ENCODE data around the gene ATRN.

The ATRN gene

DNA sequence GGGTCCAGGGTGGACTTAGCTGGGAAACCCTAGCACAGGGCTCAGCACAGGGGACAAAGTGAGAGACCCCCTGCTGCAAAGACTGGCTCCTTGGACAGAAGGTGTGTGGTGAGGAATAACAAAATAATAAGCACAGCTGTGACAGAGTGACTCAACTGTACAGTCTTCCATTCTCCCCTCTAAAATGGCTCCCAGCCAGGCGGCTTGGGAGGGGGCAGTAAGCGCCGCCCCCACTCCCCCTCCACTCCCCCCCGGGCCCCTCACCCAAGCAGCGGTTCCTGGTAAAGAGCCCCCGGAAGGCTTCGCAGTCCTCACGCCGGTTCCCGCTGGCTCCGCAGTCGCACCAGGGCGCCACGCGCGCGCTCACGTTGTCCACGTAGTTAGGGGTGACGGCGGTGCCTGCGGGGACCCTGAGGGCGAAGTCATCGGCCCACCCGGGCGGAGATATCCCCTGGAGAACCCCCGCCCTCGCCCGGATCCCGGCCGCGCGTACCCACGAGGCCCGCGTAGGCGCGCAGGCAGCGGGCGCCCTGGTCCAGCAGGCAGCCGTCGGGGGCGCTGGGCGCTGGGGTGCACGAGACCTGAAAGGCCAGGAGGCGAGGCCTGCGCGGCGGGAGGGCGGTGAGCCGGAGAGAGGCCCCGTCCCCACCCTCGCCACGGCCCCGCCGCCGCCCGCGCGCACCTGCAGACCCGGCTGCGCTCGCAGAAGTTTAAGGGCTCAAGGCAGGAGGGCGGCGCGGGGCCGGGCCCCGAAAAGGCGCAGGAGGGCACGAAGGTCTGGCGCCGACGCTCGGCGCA lies 189.6 kb downstream of the ATRN start:
- no peak for DNase-seq

DNA sequence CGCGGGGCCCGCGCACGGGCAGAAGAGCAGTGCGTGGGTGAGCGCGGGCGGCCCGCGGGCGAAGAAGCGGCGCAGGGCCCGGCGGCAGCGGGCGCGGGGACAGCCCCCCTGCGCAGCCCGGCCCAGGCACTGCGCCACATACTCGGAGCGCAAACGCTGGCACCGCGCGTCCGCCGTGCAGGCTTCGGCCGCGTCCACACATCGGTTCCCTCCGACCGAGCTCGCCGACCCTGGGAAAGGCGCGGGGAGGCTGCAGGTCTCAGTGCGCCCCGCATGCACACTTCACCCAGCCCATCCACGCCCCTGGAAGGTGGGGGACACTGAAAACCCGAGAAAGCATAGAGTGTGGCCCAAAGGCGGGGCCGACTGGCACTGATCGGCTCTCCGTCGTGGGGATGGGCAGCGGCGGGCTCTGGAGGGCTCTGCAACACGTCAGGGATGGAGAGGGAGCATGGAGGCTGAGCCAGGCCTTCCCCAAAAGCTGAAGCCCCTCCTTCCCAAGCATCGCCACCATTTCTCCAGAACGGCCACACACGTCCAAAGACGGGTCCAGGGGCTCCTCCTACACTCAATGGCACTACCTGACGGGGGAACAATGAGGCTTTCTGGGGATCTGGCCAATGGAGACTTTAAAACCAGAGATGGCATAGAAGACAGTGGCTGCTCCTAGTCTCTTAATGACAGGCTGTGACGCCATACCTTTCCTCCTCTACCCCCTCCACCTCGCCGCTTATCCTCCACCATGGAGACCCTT lies 190.4 kb downstream of the ATRN start:
- DNase-seq = no peak

DNA sequence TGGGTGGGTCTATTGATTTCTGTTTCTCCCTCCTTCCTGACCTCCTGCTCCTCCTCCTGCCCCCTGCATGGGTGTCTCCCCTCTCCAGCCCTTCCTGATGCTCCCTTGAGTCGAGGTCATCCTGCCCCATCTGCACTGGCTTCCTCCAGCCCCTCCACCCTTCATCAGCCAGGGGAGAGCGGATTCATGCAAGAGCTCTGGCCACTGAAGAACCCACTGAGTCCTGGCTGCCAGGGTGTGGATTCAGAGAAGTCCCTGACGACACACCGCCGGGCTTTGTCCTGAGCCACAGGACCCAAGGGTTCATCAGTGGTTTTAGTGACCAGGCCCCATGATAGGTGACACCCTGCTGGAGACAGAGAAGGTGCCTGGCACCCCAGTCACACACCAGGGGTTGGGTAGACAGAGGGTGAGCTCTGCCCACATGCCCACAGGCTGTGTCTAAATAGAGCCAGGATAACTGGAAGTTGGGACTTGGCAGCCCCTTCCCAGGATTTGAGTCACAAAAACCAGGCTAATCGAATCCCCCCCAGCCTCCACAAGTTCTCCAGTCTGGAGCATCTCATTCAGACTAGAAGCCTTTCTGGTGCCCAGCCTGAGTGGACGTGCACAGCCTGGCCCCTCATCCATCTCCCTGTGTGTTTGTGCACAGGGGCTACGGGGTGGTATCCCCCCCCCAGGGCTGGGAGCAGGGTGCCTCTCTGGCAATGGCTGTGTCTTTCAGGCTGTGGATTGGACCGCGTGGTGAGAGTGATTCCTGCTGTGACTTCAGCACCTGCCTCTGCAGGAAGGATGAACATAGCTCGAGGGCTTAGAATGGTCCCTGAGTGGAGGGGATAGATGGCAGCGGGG lies 191.2 kb downstream of the ATRN start:
- DNase-seq = no peak

DNA sequence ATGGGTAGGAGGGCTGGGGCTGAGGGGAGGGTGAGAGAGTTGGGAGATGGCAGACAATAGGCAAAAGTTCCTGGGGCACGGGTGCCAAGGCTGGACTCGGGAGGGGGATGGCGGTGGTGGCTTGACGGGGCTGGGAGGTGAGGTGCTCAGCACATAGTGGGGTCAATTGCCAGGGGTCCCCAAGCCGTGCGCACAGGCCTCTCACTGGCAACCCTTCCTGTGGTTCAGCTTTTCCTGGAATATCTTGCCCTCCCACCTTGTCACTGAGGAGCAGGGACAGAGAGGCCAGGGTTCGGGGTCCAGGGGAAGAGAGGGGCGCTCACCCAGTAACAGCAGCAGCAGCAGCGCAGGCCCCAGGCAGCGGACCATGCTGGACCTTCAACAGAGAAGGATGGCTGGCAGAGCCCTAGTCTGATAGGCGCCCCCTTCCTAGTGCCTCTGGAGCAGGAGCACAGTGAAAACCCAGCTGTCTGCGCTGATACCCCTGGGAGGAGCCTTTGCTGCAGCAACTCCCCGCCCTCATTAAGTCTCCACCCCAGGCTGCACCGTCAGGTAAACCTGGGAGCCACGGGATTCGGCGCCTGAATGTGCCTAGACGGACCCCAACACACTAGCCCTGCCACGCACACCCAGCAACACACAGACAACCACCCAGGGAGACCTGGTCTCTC lies 192.3 kb downstream of the ATRN start, which contains the start of gene GFRA4:
Gene GFRA4 (minus strand): TSS at position 369 of the 671 bp plus-strand sequence. CDS start 0 bp downstream, at position 369.
- no peak for DNase-seq

DNA sequence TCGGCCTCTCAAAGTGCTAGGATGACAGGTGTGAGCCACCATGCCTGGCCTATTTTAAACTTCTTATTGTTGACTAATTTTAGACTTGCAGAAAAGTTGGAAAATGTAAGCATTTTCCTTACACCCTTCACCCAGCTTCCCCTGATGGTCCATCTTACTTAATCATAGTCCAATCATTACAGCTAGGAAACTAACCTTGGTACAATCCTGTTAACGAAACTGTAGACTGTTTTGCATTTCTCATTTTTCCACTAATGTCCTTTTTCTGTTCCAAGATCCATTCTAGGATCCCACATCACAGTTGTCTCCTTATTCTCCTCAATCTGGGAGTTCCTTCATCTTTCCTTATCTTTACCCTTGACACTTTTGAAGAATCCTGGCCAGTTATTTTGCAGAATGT lies 193.0 kb downstream of the ATRN start:
- DNase-seq = no peak

DNA sequence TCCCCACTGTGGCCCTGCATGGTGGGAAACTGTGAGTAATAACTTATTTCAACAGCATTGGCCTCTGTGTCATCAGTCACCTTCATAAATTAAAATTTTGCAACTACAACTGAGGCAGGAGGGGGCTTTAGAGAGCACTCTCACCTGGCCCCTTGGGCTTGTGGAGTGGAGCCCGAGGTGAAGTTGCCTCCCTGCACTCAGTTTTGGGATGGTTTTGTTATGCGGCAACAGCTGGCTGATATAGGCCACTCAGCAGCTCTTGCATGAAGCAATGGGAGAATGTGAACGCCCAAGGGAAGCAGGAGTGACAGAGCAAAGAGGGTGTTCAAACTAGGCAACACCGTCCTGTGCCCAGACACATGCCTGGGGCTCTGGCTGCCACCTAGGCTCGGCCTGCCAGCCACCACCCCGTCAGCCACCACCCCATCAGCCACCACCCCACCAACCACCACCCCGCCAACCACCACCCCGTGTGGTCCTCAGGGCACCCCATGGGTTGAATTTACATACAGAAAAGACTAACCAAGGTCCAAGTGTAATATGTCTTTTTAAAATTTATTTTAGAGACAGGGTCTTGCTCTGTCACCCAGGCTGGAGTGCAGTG lies 196.7 kb downstream of the ATRN start:
- DNase-seq = no peak

DNA sequence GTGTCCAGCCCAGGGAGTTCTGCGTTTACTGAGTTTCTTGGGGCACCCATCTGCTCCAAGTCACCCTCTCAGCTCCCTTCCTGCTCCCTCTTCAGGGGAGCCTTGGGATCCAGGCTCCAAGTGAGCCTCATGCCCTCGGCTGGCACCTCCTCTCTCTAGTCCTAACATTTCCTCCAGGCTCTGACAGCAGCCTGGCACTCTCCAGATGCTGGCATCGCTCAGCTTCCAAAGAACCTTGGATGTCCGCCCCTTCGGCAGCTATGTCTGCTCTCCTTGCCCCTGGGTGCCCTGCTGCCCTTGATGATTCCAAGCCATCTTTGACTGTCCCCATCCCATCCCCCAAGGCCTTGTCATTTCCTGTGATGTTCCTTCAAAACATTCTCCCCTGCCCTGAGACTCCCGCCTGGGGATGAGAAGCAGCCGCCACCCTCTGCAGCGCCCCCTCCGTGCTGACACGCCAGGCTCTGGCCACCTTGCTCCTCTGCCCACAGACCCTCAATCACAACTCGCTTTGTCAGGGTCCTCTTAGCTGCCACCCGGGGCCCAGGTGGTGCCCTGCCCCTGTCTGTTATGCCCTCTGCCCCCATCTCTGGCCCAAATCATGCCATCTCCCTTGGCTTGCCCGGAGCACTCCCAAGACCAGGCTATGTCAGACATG lies 199.0 kb downstream of the ATRN start:
- no peak for DNase-seq

DNA sequence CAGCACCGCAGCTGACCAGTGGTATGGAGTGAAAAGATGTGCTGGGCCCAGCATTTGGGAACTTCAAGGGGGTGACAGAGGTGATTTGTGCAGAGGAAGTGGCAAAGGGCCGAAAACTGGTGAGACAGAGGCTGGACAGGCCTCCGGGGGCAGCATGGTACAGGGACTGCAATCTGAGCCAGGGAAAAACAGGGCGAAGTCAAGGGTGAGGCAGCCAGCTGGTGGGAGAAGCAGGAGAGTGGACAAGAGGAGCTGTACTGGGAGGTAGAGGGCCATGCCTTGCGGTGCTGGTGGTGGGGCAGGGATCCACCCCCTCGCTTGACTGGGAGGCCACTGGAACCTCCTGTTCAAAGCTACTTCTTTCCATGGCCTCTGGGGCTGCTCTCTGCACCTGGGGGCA lies 199.7 kb downstream of the ATRN start:
- DNase-seq = no peak

DNA sequence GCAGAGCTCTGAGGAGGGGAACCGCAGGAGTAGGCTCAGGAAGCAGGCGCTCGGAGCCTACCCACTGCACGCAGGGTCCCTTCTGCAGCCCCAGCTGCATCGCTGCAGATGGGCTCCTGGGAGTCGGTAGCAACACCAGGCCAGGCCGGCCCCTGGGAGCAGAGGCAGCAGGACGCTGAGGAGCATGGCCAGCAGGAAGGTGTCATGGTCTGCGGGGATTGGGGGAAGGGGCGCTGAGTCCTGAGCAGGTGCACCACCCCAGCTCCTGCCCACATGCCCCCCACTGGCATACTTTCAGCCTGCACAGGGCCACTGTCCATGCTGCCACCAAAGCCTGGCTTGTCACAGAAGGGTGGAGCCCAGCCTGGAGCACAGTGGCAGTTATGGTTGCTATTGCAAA lies 200.1 kb downstream of the ATRN start:
- no peak for DNase-seq

DNA sequence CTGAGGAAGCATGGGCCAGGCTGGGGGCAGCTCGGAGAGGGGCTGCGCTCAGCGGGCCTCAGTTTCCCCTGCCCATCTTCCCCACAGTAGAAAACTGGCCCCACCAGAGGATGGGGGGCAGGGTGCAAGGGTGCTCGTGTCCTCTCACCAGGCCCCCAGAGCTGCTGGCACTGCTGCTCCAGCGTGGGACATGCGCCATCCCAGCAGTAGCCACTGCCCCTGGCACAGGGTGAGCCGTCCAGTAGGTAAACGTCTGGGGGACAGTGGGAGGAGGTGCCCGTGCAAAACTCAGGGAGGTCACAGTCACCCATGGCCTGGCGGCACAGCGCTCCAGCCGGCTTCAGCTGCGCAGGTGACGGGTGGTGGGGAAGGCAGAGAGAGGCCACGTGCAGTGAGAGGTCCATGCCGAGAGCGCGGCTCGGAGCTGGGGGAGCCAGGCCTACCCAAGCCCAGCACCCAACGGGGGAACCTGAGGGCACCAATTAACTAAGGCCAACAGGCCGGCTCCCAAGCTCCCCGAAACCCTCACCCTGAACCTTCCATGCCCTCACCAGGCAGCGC lies 201.2 kb downstream of the ATRN start:
- no peak for DNase-seq

DNA sequence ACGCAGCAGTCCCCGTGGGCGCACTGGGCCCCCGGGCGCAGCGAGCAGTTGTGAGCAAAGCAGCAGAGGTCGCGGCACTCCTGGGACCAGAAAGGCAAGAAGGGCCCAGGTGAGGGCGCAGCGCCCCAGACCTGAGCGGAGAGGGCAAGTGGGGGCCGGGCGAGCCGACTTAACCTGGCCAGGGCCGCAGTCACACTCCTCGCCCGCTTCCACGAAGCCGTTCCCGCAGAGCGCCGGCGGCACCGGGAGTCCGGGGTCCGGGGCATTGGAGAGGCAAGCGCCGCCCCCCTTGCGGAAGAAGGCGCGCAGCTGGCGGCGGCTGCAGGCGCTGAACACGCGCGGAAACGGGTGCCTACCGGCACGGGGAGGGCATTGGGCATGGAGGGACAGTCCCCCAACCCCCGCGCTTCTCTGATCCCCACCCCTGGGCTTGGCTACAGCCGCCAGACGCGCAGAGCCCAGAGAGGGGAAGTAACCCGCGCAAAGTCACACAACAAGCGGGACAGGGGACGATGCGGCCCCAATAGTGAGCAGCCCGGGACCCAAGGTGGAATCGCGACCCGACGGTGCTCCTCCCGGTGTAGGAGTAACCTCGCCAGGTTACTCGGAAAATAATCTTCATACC lies 201.8 kb downstream of the ATRN start:
- no peak for DNase-seq

DNA sequence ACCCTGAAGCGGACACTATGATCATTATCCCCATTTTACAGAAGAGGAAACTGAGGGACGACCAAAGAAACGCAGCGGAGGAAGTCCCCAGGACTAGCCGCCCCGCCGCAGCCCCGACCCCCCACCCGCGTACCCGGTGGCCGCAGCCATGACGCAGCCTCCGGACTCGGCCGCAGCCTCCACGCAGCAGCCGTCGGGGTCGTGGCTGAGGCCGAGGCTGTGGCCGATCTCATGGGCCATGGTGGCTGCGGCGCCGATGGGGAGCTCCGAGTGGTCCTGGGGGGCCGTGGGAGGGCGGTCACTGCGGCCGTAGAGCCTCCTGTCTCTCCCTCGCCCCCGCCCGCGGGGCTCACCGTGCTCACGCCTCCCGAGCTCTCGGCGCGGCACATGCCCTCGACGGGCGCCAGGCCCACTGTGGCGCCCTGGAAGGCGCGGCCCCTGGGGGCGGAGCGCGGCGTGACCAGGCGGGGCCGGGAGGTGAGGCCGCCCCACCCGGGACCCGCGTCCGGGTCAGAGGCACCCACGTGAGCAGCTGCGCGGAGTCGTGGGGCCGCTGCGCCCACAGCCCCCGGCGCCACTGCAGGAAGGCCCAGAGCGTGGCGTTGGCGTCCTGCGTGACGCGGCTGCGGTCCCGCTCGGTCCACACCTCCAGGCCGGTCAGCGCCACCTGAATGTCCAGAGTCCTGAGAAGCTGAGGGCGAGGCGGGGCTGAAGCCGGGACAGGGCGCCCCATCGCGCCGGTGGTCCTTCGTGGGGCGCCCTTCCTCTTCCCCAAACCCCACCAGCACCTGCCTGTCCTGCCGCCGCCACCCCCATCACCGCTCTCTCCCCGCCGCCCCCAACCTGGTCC lies 202.6 kb downstream of the ATRN start:
- DNase-seq = no peak

DNA sequence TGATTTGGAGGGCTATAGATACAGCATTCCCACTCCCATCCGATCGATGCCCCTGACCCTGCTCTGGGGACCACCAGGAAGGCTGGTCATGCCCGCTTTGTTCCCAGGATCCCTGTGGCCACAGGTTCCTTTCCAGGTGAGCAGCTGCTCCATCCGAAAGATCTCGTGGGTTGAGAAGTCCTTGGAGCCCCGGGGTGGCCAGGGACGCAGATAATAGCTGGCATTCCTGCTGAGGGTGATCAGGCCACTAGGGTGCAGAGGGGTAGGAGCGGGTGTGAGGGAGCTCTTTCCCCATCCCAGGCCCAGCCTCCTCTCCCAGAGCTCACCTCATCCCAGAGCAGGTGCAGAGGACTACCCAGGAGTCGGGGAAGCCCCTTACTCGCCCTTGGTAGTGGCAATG lies 203.6 kb downstream of the ATRN start:
- DNase-seq = no peak

DNA sequence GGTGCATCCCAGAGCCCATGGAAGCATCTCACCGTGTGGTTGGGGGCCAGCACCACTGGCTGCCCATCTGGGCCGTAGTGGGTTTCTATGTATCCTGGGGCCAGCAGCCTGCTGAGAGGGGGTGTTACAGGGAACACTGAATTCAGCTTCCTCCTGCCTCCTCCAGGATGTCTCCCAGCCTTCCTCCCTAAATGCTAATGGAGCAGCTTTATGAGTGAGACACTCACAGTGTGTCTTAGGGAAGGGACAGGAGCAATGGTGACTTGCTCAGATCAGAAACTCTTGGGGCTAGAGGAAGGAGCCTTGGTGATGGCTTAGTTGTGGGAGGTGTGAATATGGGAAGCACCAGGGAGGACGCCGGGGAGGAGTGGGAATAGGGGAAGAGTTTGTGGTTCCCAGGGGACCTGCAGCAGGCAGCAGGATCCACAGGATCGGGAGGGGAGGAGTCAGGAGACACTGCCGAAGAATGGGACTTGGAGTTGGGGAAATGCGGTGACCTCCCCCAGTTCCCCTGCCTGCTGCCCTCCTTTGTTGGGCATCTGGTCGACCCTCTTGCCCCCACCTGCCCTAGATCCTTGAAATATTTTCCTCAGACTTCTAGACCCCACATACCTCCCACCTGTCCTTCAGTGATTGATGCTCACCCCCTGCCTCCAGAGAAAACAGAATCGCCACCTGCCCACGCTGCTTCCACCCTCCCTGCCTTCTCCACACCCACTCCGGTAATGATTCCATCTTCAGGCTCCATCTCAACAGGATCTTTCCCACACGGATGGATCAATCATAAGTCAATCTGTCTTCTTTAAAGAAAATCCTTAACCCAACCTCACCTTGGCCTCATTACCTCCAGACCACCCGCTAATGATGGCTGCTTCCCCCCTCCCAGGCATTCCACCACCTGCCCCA lies 204.4 kb downstream of the ATRN start:
- no peak for DNase-seq

DNA sequence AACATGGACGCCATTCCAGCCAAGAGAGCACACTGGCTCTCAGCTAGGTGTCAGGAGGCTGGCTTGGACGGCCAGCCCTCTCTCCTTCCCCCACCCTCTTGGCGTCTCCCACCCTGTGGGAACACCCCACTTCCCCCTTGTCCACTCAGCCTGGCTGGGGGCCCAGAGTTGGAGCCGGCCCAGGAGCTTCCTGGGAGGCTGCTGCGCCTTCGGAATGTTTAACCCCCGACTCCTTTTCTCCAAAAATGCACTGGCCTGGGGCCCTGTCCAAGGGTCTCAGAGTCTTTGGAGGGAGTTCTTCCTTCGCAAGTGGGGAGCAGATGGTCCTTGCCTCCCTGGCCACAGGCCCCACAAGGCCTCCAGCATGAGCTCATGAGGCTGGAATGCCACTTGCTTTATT lies 206.9 kb downstream of the ATRN start:
- no peak for DNase-seq

DNA sequence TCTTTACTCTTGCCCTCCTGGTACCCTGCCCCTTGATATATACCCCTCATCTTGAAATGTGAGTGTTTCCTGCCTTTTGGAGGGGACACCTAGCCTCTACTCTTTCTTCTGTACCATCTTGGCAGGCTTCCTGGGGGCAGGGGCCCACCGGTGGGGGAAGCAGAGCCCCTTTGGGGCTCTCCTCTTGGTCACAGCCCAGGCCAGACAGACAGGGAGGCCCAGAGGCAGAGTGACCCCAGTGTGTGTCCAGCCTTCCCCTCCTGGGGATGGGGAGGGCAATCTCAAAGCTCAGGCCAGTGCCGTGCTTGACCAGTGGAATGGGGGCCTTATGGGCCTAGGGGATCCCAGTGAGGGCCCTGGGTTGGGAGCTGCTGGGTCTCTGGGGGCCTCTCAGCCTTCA lies 207.4 kb downstream of the ATRN start:
- DNase-seq = no peak

DNA sequence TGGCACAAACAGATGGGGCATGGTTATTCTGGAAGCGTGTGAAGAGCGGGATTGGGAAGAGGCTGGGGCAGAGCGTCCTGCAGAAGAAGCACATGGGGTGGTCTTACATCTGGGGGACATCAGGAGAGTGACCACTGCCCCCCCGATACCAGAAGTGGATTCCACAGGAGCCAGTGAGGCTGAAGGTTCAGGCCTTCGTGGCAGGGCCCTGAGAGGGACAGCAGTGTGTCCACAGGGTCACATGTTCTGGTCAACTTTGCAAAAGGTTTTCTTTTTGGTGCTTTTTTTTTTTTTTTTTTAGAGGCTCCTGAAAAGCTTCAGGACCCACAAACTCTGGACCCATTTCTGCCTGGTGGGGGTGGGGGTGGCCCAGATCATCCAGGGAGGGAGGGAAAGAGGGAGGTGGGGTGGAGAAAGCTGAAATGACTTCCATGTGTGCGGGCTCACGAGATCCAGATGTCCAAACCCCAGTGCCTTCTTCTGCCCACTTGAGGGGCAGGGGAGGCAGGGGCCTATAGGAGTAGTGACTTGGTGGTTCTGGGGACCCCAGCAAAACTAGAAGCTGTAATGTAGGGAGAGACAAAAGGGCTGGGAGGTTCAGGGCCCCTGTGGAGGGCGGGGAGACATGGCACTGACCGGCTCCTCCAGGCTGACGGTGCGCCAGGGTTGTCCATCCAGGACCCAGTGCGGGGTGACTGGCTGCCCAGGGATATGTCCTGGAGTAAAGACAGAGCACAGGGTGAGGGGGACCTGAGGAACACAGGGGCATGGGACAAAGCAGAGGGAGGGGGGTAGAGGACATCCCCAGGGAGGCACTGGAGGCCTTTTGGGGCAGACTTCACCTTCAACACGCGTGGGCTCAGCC lies 208.3 kb downstream of the ATRN start:
- no peak for DNase-seq
